Left kidney (tissue), 2 donors: ENCODE measurements around the gene NT5DC1. TPM values are rescaled to one million over a fixed set of nuclear protein-coding genes. Genes with fewer than 3 reads are reported as not detected.

ENCODE experiments used
- DNase-seq: peaks from one replicate; pipeline ENCODE4 v3.0.0-alpha.2; 2013
- polyA plus RNA-seq: library from polyadenylated mRNA; unstranded; fragments of 120-200 nt; gene quantifications from one replicate; pipeline ENCODE4 v1.2.1, GENCODE V29; 2013; ENCODE audit not compliant: insufficient read length

Gene NT5DC1
- polyA plus RNA-seq, 1 donor, result 55.5 TPM

DNA sequence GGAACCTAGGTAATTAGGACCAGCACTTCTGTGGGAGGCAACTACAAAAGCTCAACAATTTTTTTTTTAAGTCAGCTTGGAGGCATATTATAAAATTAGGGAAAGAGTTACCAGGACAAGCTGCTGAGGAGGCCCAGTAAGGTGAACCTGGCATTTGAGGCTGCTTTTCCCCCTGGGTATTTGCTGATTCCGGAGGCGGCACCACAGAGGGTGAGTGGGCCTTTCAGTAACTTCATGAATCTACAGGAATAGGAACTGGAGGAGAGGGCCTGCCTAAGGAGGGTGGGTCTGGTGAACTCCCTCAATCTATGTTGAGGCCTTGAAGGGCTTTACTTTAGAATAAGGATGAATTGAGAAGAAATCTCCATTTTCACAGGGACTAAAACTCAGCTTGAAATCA is 138.6 kb downstream of the NT5DC1 start:
- no peak for DNase-seq

DNA sequence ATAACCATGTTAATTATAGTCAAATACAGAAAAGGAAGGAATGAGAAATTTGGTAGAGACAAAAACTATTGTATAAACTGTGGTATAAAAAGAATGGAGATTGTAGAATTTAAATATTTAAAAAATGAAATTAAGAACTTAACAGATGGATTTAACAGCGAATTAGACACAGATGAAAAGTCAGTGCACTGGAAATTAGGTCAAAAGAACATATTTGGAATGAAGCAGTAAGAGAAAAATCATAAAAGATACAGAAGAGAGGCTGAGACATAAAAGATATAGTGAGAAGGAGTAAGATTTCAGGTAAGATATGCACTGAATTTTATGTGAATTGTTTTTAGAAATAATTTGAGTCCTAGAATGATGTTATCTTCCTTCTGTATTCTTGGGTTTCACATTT is 139.2 kb downstream of the NT5DC1 start:
- DNase-seq, result no peak

DNA sequence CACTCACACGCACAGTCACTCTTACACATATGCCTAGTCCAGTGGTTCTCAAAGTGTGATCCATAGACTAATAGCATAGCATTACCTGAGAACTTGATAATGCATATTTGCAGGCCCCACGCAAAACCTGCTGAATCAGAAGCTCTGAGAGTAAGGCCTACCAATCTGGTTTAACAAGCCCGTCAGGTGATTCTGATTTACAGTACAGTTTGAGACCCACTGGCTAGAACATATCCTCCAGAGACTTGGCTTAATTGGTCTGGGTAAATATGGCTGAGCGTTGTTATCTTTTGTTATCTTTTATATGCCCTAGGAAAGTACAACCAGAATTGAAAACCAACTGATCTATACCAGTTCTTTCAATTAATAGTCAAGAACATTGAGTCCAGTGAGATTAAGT is 143.6 kb downstream of the NT5DC1 start:
- no peak for DNase-seq

DNA sequence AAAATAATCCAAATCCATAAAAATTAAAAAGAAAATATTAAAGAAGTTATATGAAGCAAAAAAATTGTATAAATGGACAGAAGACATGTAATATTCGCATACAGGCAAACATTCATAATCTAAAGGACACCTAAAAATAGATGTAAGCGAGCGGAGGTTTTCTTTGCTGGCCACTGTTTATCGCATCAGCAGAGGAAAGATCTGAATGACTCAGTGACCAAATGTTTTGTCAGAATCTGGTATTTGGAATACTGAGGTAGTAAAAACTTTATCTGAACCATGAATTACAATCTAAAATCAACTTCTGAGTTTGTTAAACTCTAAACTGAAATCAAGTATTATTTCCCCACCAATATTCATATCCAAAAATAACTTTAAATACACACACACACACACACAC is 145.4 kb downstream of the NT5DC1 start:
- no peak for DNase-seq

DNA sequence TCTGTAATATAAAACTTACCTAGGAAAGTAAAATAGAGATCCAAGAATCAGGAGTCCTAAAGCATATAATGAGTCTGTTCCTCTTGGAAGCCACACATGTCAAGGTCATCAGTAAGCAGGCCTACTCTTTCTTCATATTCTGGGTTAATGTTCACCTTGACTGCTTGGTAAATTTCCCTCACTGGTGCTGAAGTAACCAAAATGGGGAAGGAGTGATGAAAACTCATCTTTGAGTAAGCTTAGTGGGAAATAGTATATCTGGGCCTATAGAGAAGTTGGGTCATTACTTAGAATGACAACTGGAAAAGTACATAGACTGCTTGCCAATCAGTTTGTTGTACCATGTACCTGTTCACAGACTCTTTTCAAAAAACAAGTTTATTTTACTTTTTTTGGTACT is 146.6 kb downstream of the NT5DC1 start:
- DNase-seq, result no peak

DNA sequence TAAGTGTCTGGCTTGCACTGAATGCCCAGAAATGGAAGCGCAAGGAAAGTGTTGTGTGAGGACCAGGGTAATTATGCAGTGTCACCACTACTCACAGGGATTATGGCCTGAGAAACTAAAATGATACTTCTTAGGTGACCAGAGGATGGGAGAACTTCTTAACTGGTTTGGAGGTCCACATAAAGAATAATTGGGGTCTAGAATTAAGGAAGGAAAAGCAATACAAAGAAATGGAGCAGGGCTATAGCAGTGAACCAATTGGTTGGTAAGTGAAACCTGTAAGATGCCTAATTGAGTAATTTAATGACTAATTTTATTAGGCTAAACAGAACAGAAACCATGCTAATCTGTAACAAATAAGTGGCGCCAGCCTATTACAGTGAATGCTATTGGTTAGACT is 147.9 kb downstream of the NT5DC1 start:
- DNase-seq, result no peak

DNA sequence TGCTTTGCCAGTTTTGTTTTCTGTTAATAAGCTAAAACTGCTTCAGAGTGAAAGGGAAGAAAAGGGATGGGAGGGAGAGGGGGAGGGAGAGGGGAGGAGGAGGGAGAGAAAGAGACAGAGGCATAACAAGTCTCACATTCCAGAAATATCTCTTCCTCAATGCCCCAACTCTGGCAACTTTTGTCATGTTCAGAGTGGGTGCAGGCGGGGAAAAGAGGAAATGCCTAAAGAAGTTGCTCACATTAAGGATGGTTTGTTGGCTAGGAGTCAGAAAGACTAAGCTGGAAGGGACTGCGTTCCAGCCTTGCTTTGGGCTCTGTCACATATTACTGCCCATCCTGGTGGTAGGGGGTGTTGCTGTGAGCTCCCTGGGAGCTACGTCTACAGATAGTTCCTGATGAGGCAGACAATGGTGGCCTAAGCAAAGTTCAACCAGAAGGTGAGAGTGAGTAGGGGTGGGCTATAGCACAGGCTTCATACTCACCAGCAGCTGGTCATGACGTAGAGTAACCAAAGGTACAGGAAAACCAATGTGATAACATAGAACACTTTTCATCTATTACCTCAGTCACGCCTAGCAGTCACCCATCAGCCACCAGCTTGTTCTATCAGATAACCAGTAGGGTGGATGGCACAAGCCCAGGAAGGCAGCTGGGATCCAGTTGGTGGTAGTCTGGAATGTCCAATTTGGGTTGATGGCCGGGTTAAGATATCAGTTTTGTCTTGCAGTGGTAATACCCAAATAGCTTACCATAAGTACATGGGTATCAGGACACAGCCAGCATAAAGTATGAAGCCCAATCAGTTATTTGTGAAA is 151.1 kb downstream of the NT5DC1 start:
- DNase-seq, result no peak

DNA sequence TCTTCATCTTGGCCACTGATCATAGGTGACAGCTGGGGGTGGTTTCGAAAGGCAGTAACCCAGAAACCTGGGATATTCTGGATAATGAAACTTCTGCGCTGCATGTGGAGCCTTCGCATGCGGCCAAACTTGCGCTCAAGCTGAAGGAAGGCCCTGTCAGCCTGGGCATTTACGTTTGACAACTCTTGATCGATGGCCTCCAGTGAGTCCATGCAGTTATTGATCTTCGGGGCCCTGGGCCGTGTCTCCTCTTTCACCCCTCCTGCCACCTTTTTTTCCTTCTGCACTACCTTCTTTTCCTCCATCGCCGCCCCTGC is 152.5 kb downstream of the NT5DC1 start:
- no peak for DNase-seq

DNA sequence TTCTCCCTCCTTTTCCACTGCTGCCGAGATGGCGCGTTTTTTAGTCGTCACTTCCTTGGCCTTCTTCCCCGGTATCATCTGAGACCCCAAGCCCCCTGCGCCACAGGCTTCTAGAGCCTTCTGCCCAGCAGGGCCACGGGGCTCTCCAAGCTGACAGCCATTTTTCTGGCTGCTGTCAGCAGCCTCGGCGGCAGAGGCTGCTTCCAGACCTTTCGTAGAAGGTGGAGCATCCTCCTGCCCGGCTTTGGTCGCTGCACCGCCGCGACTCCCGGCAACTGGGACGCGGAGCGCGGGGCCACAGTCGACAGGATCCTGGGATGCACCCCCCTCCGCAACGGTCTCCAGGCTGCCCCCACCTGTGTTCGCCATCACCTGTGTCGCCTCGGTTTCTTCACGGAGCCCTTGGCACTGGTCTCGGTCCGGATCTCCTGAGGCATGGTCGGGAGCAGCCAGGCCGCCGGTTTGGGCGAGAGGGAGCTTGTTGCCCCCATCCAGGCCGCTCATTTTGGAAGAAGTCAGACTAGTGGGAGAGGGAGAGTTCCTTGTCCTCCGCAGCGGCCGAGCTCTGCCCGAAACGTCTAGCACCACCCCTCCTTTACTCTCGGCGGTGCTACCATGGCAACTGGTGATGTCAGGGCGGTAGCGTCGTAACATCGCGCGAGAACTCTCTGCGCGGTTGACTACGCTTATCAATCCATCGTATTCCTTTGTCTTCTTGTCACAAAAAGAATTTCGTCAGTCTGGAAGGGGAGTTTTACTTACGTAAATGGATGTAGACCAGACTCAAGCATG is 153.0 kb downstream of the NT5DC1 start, which contains the start of gene TSPYL4:
TSS of gene TSPYL4 (minus strand) at position 571 of the 792 bp plus-strand sequence. CDS start at position 504, 67 bp downstream.
- DNase-seq, result peak; percentile 98

DNA sequence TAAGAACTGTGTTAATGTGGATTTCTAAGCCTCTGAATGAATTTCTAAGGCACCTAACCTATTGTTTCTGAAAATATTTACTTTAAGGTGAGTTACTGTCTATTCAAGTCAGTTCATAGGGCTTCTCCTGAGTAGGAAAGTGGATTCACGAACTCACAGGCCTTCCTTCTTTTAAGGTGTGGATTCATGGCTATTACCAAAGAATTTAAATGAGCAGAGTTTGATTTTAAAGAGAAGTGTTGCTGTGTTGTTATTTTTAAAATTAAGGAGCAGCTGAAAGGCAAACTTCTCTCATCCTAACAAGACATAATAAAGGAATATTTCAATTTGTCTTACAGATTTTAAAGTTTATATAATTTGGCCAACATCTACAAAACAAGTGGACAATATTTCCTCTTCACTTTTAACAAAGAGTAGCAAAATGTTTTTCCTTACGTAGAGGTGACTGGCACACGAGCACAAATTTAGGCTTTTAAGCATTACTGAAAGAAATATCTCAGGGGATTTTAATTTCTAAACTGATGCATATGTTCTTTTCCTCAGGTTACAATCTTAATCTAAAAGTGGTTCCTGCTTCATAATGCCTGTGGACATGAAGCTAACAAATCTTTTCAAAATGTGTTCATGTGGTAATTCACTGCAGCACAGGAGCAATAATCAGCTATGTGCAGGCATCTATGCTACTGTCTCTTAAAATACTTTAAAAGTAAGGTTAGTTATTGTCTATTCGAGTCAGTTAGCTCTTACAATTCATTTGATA is 153.8 kb downstream of the NT5DC1 start:
- DNase-seq, result no peak

DNA sequence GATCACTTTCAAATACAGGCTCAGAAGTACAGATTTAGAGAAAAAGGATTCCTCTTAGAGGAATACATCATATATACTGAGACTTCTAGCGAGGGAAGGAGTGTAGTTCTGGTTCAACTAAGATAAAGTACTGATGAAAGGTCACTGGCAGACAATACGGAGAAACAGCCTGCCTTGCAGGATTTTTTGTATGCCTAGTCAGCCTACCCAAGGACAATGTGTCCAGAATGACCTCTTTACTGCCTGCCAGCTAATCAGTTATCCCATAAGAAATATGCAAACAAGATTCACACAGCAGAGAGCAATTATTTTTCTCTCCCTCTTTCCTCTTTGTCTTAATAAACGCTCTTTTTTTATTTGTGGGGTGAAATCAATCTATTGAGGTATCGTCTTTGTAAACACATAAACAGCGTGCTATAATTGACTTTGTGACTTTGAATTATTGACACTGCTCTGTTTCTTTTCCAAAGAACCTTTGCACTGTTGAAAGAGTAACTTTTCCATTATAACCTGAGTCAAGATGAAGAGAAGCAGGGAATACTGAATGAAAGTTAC is 154.7 kb downstream of the NT5DC1 start:
- DNase-seq, result peak; percentile 40

DNA sequence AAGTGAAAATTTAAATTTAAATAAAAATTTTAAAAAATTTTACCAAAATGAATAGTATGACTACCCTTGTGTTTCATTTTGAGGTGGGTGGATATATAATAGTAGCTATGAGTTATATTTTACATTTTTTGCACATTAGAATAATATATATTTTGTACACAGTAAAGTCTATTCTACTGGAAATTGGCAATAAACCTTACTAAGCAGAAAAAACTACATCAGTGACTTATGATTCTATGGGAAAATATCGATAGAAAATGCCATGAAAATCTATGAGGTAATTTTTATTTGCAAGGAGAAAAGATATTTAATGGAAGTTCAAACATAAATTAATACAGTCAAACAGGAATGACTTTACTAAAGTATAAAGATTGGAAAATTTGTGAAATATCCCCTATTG is 156.0 kb downstream of the NT5DC1 start:
- no peak for DNase-seq

DNA sequence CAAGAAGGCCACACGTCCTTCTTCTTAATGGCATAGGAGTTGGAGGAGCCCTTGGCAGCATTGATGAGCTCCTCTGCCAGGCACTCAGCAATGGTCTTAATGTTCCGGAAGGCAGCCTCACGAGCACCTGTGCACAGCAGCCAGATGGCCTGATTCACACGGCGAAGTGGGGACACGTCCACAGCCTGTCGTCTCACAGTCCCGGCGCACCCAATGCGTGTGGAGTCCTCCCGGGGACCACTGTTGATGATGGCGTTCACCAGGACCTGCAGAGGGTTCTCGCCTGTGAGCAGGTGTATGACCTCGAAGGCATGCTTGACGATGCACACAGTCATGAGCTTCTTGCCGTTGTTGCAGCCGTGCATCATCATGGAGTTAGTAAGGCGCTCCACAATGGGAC is 157.9 kb downstream of the NT5DC1 start:
- DNase-seq, result no peak

DNA sequence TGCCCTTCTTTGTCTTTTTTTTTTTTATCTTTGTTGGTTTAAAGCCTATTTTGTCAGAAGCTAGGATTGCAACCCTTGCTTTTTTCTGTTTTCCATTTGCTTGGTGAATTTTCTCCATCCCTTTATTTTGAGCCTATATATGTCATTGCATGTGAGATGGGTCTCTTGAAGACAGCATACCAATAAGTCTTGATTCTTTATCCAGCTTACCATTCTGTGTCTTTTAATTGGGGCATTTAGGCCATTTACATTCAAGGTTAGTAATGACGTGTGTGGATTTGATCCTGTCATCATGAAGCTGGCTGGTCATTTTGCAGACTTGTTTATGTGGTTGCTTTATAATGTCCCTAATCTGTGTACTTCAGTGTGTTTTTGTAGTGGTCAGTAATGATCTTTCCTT is 162.7 kb downstream of the NT5DC1 start:
- DNase-seq, result no peak

DNA sequence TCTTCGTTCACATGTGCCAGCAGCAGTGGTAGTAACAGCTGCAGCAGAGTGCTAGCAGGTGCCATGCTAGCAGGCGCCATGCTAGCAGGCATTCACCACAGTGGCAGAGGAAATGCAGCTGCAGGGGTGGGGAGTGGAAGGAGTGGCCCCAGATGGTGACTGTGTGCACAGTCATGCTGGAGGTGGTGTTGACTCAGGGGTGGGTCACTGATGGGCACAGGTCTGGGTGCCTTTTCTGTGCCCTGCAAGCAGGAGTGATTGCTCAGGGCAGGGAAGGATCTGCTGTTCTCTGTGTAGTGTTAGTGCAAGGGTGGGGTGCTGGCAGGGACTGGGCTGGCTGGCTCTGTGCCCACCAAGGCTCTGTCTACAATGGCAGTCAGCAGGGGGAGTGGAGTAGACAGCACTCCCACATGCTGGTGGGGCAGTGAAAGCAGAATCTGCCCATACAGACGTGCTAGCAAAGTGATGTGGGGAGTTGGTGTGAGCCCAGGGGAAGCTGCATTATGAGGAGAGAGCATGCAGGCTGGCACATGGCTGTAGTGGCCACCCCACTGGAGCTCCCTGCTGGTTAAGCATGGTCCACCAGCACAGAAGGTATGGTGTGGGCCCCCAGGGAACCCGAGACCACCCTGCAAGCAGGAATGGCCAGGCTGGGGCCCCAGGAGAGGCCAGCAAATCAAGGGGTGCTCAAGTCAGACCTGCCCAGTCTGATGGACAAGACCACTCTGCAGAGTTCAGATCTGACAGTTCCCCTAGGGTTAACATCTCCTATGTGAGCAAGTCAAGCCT is 164.6 kb downstream of the NT5DC1 start:
- DNase-seq, result no peak

DNA sequence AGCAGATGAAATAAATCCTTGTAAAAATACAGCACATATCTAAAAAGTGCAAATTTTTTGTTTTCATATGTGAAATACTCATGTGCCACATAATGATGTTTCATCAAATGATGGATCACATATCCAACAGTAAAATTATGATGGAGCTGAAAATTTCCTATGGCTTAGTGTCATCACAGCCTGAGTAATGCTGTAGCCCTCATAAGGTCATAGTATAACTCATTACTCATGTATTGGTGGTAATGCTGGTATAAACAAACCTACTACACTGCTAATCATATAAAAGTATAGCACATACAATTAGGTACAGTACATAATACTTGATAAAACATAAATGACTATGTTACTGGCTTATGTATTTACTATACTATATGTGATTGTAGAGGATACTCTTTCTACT is 166.2 kb downstream of the NT5DC1 start:
- no peak for DNase-seq

DNA sequence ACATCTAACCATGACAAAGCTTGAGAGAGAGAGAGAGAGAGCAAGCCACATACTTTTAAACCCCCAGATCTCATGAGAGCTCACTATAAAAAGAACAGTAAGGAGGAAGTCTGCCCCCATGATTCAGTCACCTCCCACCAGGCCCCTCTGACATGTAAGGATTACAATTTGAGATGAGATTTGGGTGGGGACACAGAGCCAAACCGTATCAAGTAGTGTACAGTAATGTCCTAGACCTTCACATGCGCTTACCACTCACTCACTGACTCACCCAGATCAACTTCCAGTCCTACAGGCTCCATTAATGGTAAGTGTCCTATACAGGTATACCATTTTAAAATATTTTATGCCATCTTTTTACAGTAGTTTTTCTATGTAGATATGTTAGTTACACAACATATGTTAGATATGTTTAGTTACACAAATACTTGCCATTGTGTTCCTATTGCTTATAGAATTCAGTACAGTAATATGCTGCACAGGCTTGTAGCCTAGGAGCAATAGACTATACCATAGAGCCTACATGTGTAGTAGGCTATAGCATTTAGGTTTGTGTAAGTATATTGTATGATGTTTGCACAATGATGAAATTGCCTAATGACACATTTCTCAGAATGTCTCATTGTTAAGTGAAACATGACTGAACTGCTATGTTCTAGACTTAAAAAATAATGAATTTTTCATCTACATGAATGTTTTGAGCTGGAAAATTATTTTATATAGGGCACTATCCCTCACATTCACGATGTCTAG is 167.4 kb downstream of the NT5DC1 start:
- no peak for DNase-seq

DNA sequence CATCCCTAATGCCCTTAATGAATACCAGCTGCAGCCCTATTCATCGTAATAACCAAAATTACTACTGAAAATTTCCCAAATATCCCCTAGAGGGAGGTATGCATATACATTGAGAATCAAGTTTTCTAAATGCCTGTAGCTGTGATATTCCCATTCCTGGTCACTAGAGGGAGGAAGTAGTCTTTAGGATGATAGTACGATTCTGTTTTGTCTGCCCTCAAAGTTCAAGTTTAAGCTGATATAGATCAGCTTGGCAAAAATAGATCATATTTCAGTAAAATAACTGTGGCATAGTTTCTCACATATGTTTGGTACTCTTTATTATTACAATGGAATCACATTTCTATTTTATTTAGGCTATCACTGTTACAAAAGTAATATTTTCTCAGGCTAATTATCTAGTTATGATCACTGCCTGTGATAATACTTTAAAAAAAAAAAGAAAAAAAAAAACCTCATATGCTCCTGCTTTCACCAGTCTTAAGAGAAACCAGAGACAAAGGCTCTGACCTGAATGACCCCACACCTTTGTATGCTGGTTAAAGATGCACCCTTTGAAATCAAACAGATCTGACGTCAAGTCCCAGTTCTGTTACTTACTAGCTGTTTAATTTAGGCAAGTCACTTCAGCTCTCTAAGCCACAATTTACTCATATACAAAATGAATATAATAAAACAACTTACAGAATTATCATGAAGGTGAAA is 168.1 kb downstream of the NT5DC1 start:
- DNase-seq, result peak; percentile 71

DNA sequence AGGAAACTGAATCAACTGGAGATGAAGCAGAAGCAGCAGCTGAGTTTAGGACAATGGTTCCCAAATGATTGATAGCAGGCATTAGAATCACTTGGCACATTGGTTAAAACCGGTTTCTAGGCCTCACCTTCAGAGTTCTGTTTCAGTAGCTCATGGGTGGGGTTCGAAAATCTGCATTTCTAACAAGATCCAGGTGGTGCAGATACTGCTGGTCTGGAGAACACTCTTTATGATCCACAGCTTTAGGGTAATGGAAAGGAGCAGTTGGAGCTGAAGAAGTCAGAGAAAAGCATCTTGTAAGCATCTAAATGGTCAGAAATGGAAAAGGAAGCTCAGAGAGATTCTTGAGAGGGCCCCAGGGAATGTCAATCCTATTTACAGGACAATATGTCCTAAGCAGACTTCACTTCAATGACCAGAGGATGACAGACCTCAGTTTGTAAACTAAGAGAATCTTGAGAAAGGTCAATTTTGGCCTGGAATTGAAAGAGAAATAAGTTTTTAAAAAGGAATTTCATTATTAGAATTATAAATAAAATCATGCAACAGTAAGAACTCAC is 170.6 kb downstream of the NT5DC1 start:
- DNase-seq, result no peak

DNA sequence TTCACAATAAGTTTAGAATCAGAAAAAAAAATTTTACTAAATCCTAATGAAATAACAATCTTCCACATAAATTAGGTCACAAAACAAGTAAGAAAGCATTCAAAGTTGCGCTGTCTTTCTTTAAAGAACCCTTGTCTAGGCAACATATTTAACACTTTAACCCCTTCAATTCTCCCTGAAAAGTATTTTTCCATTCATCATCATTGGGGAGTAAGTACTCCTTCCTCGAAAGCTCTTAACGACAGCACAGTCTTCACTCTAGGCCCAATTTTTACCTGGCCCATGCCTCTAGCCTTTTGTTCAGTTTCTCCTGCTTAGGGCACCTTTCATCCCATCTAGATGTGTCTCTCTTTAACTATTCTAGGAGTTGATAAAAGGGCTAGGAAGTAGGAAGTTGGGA is 176.5 kb downstream of the NT5DC1 start:
- no peak for DNase-seq
